ENCODE results near the gene CPXCR1.
"Not testable (repeated sequence)": the region's sequence is repeated elsewhere in the genome, so short reads cannot be mapped to it uniquely, and the experiment has no call there.

Gene CPXCR1

GRCh38 chrX:88746925-88747324 lies at the start of gene CPXCR1:
CPXCR1 (plus strand) TSS chrX:88747225; CDS start chrX:88753415, 6,190 bp downstream.
- no peak within 1 kb of the TSS for H3K4me3 ChIP-seq (replicated peaks; ENCODE audit: low read depth, low read length)
- DNase-seq (ENCODE audit: low read depth) = no peak
- no peak for TF ChIP-seq CTCF (IDR thresholded peaks at IDR 0.05; ENCODE audit: low read length, missing control alignments)

- H3K4me3 ChIP-seq (replicated peaks; ENCODE audit: low read depth, low read length) = no peak overlapping the region
- DNase-seq (ENCODE audit: low read depth) = no peak
- no peak for TF ChIP-seq CTCF (IDR thresholded peaks at IDR 0.05; ENCODE audit: low read length, missing control alignments)
Measured at GRCh38 chrX:88735835-88736234, 11.2 kb upstream of the CPXCR1 start.

GRCh38 chrX:88746215-88746614 lies 810 bp upstream of the CPXCR1 start:
- not testable (repeated sequence) for DNase-seq (ENCODE audit: low read depth); H3K4me3 ChIP-seq (replicated peaks; ENCODE audit: low read depth, low read length)

GRCh38 chrX:88752339-88752738 lies 5.3 kb downstream of the CPXCR1 start:
- not testable (repeated sequence) for H3K4me3 ChIP-seq (replicated peaks; ENCODE audit: low read depth, low read length); DNase-seq (ENCODE audit: low read depth)

GRCh38 chrX:88789825-88790224 lies 42.8 kb downstream of the CPXCR1 start:
- H3K4me3 ChIP-seq (replicated peaks; ENCODE audit: low read depth, low read length) = no peak overlapping the region
- no peak for DNase-seq (ENCODE audit: low read depth)
- TF ChIP-seq CTCF (IDR thresholded peaks at IDR 0.05; ENCODE audit: low read length, missing control alignments) = no peak

Measured in fibroblast of pulmonary artery (primary cell).